ENCODE data around the gene DDX59. TPM values are rescaled to one million over a fixed set of nuclear protein-coding genes. Genes with fewer than 3 reads are reported as not detected.
A peak's percentile ranks its signal among the peaks of the same experiment; 100 is the strongest.

Gene DDX59
- 10 to 100 TPM; 14.6 to 23.9 (median 22.3) TPM for total RNA-seq
- polyA plus RNA-seq: 10 to 100 TPM; 12.1 to 21.0 (median 18.3) TPM
- long read RNA-seq, donor 1: 0 reads
- long read RNA-seq, donor 2: 0 reads
- long read RNA-seq, donor 3, partial matches to known transcripts: 0 of 1 reads
- long read RNA-seq, donor 3, other reads (novel, unspliced or antisense): 0 of 1 reads
- long read RNA-seq, donor 4, partial matches to known transcripts: 0 of 1 reads
- long read RNA-seq, donor 4, other reads (novel, unspliced or antisense): 0 of 1 reads
- long read RNA-seq, donor 5: 0 reads
- long read RNA-seq, donor 6: 0 reads
- long read RNA-seq, donor 7, partial matches to known transcripts: 0 of 1 reads
- long read RNA-seq, donor 7, other reads (novel, unspliced or antisense): 0 of 1 reads
- long read RNA-seq, donor 8, partial matches to known transcripts: 5 of 7 reads
- long read RNA-seq, donor 8, other reads (novel, unspliced or antisense): 0 of 7 reads
- long read RNA-seq, donor 9, partial matches to known transcripts: 0 of 1 reads
- long read RNA-seq, donor 9, other reads (novel, unspliced or antisense): 0 of 1 reads
- long read RNA-seq, donor 10, partial matches to known transcripts: 0 of 2 reads
- long read RNA-seq, donor 10, other reads (novel, unspliced or antisense): 0 of 2 reads

DNA sequence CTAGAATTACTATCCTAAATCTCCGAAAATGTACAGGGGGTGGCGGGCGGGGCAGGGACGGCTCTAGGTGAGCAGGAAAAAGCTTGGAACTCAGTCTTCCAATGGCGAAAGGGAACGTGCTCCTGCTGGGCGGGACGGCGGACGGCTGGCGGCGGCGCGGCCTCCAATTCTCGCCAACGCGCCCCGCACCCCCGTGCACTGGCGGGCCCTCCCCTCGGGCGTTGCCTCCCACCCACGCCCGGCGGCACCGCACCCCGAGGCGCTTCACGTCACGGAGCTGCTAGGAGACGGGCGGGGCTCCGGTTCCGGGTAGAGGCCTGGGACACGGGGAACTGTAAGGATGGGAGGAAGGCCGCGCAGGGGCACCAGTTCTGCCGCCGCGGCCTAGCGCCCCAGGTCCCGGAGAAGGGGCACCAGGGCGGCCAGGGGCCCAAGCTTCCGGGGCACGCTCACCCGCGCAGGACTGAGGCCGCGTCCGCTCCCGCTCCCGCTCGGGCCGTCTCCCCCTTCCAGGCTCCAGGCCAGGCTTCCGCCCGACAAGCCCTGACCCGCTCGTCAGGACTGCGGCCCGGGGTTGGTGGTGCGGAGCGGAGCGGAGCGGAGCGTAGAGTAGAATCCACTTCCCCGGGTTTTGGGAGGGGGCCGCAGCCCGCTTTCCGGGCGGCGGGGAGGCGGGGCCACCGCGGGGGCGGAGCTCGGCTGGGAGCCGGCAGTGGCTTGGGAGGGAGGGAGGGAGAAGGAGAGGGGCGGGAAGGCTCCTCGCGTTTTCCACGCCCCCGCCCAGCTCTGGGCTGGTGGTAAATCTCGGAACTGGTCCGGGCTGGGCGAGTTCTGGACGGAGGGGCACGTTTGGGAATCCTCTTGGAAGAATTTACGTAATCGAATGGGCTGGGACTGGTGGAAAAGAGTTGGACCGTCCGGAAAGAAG is at the start of gene DDX59:
Gene DDX59, minus strand, starts transcription at position 594 of the 928 bp plus-strand sequence. CDS start 3,167 bp downstream, outside the sequence.
- peak within 1 kb of the TSS; percentile 96 to 100 (median 99) for H3K27ac ChIP-seq
- intact Hi-C loops (cut with DNase I; ENCODE audit: low total_unique reads): no loop called here
- DNase-seq: peak; percentile 95 to 98
- H3K27me3 ChIP-seq: no peaks in the 10 kb centered on the region
- peak; percentile 63 for TF ChIP-seq EP300 (IDR thresholded peaks at IDR 0.05)
- TF ChIP-seq, protein P1, sequence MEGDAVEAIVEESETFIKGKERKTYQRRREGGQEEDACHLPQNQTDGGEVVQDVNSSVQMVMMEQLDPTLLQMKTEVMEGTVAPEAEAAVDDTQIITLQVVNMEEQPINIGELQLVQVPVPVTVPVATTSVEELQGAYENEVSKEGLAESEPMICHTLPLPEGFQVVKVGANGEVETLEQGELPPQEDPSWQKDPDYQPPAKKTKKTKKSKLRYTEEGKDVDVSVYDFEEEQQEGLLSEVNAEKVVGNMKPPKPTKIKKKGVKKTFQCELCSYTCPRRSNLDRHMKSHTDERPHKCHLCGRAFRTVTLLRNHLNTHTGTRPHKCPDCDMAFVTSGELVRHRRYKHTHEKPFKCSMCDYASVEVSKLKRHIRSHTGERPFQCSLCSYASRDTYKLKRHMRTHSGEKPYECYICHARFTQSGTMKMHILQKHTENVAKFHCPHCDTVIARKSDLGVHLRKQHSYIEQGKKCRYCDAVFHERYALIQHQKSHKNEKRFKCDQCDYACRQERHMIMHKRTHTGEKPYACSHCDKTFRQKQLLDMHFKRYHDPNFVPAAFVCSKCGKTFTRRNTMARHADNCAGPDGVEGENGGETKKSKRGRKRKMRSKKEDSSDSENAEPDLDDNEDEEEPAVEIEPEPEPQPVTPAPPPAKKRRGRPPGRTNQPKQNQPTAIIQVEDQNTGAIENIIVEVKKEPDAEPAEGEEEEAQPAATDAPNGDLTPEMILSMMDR (IDR thresholded peaks at IDR 0.05): no peak
- peak in 2 of 4 donors; percentile 64 to 77 for TF ChIP-seq POLR2A (IDR thresholded peaks at IDR 0.05)
- peak; percentile 81 to 99 (median 97) for TF ChIP-seq POLR2AphosphoS5 (IDR thresholded peaks at IDR 0.05)
- no peaks in the 10 kb centered on the region for H3K9me3 ChIP-seq
- peak within 1 kb of the TSS; percentile 54 to 73 (median 64) for H3K4me3 ChIP-seq
- WGBS, 5 donors: 0 to 1% (median 0%) methylated on average over 30 to 91 of the region's 91 CpGs
- H3K4me1 ChIP-seq: peaks cover 10 to 50% (median 30%) of the 10 kb centered on the region in 4 donors
- peaks cover 0 to 19% (median 15%) of the 10 kb centered on the region in 4 donors for H3K36me3 ChIP-seq

DNA sequence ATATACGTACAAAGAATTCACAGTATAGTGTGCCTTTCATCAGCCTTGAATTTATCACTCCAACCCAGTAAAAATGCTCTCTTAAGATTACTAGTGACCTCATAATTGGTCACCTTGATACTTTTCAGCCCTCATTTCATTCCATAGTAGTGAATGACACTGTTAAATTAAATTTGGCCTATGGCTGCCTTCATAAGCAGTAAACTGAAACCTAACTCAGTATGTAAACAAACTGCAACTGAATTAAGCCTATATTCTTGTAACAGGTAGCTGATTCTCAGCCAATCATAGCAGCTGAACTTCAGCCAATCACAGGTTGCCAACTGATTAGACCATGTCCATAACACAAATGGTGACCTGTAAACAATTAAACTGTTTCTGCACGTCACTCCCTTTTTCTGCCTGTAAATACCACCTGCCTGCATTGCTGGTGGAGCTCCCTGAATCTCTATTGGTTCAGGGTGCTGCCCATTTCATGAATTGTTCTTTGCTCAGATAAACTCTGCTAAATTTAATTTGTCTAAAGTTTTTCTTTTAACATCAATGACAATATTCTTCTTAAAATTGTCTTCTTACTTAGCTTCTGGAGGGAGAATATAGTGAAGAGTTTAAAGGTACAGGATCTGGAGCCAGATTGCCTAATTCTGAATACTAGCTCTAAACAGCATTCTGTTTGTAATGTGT is 44.9 kb upstream of the DDX59 start:
- Histone ChIP-seq H3K27ac (no peak overlapping the region), H3K27me3 (no peaks in the 10 kb centered on the region), H3K9me3 (no peaks in the 10 kb centered on the region), H3K4me1 (no peaks in the 10 kb centered on the region), H3K36me3 (no peaks in the 10 kb centered on the region), H3K4me3 (no peak overlapping the region)
- 58 to 74% (median 64%) methylated on average over 2 of the region's 2 CpGs for WGBS, 5 donors
- intact Hi-C loops (cut with DNase I; ENCODE audit: low total_unique reads): no loop called here
- TF ChIP-seq, protein P1 (IDR thresholded peaks at IDR 0.05): no peak
- TF ChIP-seq POLR2A (IDR thresholded peaks at IDR 0.05): no peak
- TF ChIP-seq EP300 (IDR thresholded peaks at IDR 0.05): no peak
- TF ChIP-seq POLR2AphosphoS5 (IDR thresholded peaks at IDR 0.05): no peak
- DNase-seq: no peak

DNA sequence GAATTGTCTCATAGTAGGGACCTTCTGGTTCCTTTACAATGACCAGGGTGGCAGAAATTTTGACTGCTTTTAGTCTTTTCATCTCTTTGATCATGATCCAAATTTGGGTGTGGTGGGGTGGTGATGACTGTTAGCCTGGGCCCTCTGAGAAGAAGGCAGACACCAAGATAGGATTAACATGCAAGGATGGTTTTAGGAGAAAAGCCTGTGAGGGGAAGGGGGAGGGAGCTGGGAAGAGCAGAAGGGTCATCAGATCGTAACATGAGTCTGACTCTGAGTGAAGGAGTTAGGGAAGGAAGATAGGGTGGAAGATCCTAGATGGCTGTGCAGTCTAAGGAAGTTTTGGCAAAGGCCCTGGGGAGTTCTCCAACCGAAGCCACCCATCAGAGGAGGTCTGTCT is 40.5 kb upstream of the DDX59 start:
- no peaks in the 10 kb centered on the region for H3K4me1 ChIP-seq
- no peaks in the 10 kb centered on the region for H3K36me3 ChIP-seq
- H3K27ac ChIP-seq: no peak overlapping the region
- H3K4me3 ChIP-seq: no peak overlapping the region
- no peaks in the 10 kb centered on the region for H3K9me3 ChIP-seq
- no peak for DNase-seq
- no peaks in the 10 kb centered on the region for H3K27me3 ChIP-seq
- 80 to 96% (median 90%) methylated on average over 2 of the region's 2 CpGs for WGBS, 5 donors
- intact Hi-C loops (cut with DNase I; ENCODE audit: low total_unique reads): no loop called here
- TF ChIP-seq POLR2A (IDR thresholded peaks at IDR 0.05): no peak
- no peak for TF ChIP-seq POLR2AphosphoS5 (IDR thresholded peaks at IDR 0.05)
- no peak for TF ChIP-seq EP300 (IDR thresholded peaks at IDR 0.05)
- TF ChIP-seq, protein P1 (IDR thresholded peaks at IDR 0.05): no peak

All from stomach (tissue), 19 donors.